Measurements from ENCODE around the gene TMC2. TPM values are rescaled to one million over a fixed set of nuclear protein-coding genes. Genes with fewer than 3 reads are reported as not detected.
"Not testable (repeated sequence)": the region's sequence is repeated elsewhere in the genome, so short reads cannot be mapped to it uniquely, and the experiment has no call there.

Gene TMC2, protein sequence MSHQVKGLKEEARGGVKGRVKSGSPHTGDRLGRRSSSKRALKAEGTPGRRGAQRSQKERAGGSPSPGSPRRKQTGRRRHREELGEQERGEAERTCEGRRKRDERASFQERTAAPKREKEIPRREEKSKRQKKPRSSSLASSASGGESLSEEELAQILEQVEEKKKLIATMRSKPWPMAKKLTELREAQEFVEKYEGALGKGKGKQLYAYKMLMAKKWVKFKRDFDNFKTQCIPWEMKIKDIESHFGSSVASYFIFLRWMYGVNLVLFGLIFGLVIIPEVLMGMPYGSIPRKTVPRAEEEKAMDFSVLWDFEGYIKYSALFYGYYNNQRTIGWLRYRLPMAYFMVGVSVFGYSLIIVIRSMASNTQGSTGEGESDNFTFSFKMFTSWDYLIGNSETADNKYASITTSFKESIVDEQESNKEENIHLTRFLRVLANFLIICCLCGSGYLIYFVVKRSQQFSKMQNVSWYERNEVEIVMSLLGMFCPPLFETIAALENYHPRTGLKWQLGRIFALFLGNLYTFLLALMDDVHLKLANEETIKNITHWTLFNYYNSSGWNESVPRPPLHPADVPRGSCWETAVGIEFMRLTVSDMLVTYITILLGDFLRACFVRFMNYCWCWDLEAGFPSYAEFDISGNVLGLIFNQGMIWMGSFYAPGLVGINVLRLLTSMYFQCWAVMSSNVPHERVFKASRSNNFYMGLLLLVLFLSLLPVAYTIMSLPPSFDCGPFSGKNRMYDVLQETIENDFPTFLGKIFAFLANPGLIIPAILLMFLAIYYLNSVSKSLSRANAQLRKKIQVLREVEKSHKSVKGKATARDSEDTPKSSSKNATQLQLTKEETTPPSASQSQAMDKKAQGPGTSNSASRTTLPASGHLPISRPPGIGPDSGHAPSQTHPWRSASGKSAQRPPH
- total RNA-seq, result 0.07 to 0.11 TPM (median 0.09 TPM) in 3 replicates

DNA sequence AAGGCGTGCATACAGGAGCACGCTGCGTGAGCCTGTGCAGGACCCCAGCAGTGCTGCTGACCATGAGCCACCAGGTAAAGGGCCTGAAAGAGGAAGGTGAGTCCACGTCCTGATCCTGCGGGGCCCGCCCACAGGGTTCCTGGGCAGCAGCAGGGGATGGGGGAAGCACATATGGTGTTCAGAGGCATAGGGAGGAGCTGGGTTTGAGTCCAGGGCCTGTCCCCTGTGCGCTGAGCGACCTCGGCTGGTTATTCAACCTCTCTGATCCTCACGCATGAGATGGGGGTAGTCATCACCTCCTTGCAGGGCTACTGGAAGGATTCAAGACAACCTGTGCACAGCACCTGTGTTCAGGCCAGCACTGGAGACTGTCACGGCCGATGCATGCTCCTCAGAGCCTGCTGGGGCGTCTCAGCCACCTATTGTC lies at the start of gene TMC2:
TMC2 (plus strand) TSS at position 14 of the 427 bp plus-strand sequence; CDS start at position 63, 49 bp downstream.
- no peaks in the 10 kb centered on the region for H3K36me3 Mint-ChIP-seq
- peaks cover 77% of the 10 kb centered on the region for H3K27me3 Mint-ChIP-seq (ENCODE audit: low read depth)
- no peak within 1 kb of the TSS for H3K27ac Mint-ChIP-seq
- H3K4me1 Mint-ChIP-seq, result peaks cover 9% of the 10 kb centered on the region
- no peak within 1 kb of the TSS for H3K4me3 Mint-ChIP-seq
- TF ChIP-seq, protein P1, sequence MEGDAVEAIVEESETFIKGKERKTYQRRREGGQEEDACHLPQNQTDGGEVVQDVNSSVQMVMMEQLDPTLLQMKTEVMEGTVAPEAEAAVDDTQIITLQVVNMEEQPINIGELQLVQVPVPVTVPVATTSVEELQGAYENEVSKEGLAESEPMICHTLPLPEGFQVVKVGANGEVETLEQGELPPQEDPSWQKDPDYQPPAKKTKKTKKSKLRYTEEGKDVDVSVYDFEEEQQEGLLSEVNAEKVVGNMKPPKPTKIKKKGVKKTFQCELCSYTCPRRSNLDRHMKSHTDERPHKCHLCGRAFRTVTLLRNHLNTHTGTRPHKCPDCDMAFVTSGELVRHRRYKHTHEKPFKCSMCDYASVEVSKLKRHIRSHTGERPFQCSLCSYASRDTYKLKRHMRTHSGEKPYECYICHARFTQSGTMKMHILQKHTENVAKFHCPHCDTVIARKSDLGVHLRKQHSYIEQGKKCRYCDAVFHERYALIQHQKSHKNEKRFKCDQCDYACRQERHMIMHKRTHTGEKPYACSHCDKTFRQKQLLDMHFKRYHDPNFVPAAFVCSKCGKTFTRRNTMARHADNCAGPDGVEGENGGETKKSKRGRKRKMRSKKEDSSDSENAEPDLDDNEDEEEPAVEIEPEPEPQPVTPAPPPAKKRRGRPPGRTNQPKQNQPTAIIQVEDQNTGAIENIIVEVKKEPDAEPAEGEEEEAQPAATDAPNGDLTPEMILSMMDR (IDR thresholded peaks at IDR 0.05; ENCODE audit: unreplicated experiment), result no peak
- no peaks in the 10 kb centered on the region for H3K9me3 Mint-ChIP-seq
- DNase-seq (ENCODE audit: low spot score in 2 of 2, unreplicated experiment in 2 of 2), result no peak

DNA sequence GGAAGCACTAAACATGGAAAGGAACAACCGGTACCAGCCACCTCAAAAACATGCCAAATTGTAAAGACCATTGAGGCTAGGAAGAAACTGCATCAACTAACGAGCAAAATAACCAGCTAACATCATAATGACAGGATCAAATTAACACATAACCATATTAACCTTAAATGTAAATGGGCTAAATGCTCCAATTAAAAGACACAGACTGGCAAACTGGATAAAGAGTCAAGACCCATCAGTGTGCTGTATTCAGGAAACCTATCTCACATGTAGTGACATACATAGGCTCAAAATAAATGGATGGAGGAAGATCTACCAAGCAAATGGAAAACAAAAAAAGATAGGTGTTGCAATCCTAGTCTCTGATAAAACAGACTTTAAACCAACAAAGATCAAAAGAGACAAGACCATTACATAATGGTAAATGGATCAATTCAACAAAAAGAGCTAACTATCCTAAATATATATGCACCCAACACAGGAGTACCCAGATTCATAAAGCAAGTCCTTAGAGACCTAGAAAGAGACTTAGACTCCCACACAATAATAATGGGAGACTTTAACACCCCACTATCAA lies 33.5 kb upstream of the TMC2 start:
- H3K4me1 Mint-ChIP-seq; H3K27ac Mint-ChIP-seq; DNase-seq (ENCODE audit: low spot score in 2 of 2, unreplicated experiment in 2 of 2); H3K27me3 Mint-ChIP-seq (ENCODE audit: low read depth); H3K4me3 Mint-ChIP-seq: not testable (repeated sequence)
- H3K36me3 Mint-ChIP-seq, result peaks cover 34% of the 10 kb centered on the region
- peaks cover 16% of the 10 kb centered on the region for H3K9me3 Mint-ChIP-seq

DNA sequence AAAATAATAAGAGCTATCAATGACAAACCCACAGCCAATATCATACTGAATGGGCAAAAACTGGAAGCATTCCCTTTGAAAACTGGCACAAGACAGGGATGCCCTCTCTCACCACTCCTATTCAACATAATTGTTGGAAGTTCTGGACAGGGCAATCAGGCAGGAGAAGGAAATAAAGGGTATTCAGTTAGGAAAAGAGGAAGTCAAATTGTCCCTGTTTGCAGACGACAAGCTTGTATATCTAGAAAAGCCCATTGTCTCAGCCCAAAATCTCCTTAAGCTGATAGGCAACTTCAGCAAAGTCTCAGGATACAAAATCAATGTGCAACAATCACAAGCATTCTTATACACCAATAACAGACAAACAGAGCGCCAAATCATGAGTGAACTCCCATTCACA lies 31.6 kb upstream of the TMC2 start:
- H3K27ac Mint-ChIP-seq; H3K4me3 Mint-ChIP-seq; DNase-seq (ENCODE audit: low spot score in 2 of 2, unreplicated experiment in 2 of 2); H3K27me3 Mint-ChIP-seq (ENCODE audit: low read depth): not testable (repeated sequence)
- peaks cover 25% of the 10 kb centered on the region for H3K36me3 Mint-ChIP-seq
- peaks cover 16% of the 10 kb centered on the region for H3K9me3 Mint-ChIP-seq
- H3K4me1 Mint-ChIP-seq, result peaks cover 12% of the 10 kb centered on the region

DNA sequence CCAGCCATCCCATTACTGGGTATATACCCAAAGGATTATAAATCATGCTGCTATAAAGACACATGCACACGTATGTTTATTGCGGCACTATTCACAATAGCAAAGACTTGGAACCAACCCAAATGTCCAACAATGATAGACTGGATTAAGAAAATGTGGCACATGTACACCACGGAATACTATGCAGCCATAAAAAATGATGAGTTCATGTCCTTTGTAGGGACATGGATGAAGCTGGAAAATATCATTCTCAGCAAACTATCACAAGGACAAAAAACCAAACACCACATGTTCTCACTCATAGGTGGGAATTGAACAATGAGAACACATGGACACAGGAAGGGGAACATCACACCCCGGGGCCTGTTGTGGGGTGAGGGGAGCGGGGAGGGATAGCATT lies 29.9 kb upstream of the TMC2 start:
- Mint-ChIP-seq H3K4me1 (peaks cover 12% of the 10 kb centered on the region), H3K36me3 (peaks cover 12% of the 10 kb centered on the region), H3K9me3 (peaks cover 13% of the 10 kb centered on the region)
- DNase-seq (ENCODE audit: low spot score in 2 of 2, unreplicated experiment in 2 of 2); H3K27me3 Mint-ChIP-seq (ENCODE audit: low read depth); H3K27ac Mint-ChIP-seq; H3K4me3 Mint-ChIP-seq: not testable (repeated sequence)

DNA sequence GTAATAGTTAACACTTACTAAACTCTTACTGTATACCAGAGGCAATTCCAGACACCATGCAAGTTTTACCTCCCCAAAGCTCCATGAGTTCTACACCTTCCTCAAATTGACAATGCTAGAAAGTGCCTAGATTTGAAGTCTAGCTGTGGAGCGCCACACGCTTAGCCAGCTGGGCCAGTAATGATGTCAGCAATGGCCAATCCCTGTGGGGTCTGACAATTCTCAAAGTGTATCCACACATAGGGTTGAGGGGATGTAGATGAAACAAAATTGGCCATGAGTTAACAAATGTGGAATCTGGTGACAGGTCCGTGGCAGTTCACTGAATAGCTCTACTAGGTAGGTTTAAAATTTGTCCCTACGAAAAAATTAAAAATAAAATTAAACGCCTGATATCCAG lies 28.9 kb upstream of the TMC2 start:
- TF ChIP-seq, protein P1 (IDR thresholded peaks at IDR 0.05; ENCODE audit: unreplicated experiment), result no peak
- Mint-ChIP-seq H3K27me3 (ENCODE audit: low read depth) (peaks cover 10% of the 10 kb centered on the region), H3K9me3 (peaks cover 13% of the 10 kb centered on the region), H3K27ac (no peak overlapping the region), H3K4me1 (peaks cover 12% of the 10 kb centered on the region), H3K4me3 (peak overlapping the region; percentile 100), H3K36me3 (peaks cover 10% of the 10 kb centered on the region)
- no peak for DNase-seq (ENCODE audit: low spot score in 2 of 2, unreplicated experiment in 2 of 2)

DNA sequence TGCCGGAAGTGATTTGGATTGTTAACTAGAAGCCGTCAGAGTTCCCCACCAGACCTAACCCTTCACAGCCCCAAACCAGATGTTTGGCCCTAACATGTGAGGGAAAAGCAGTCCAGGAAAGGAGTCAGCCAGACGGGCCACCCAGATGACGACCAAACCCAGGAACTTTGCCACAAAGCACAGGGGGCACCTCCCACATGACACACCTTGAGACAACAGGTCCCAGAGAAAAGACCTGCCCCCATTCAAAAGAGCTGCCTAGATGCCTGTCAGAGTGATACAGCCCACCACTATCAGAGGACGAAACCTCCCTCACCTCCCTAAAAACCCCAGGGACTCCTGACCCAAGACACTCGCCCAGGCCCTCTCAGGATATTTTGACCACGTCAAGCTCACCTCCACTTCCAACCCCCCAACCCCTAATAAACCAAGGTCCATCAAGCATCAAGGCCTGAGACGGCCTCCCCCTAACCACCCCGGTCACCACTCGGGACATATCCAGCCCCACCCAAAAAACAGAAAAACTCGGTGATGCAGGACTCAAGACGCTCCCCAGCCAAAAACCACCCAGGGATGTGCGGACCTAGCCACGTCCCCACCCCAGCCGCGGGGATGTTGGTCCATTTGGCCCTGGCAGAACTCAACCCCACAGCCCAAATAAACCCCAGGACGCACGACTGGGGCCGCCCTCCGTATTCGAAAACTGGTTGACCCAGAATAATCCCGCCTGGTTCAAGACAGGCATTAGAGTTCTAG lies 28.3 kb upstream of the TMC2 start:
- no peak for DNase-seq (ENCODE audit: low spot score in 2 of 2, unreplicated experiment in 2 of 2)
- peak overlapping the region; percentile 100 for H3K4me3 Mint-ChIP-seq
- peaks cover 15% of the 10 kb centered on the region for H3K27me3 Mint-ChIP-seq (ENCODE audit: low read depth)
- peaks cover 12% of the 10 kb centered on the region for H3K4me1 Mint-ChIP-seq
- peaks cover 7% of the 10 kb centered on the region for H3K9me3 Mint-ChIP-seq
- peaks cover 5% of the 10 kb centered on the region for H3K36me3 Mint-ChIP-seq
- TF ChIP-seq, protein P1 (IDR thresholded peaks at IDR 0.05; ENCODE audit: unreplicated experiment), result no peak
- peak overlapping the region; percentile 97 for H3K27ac Mint-ChIP-seq

Data from mesothelial cell of epicardium (in vitro differentiated cells).